Measurements from ENCODE around the gene SPEF1.

Gene SPEF1

DNA sequence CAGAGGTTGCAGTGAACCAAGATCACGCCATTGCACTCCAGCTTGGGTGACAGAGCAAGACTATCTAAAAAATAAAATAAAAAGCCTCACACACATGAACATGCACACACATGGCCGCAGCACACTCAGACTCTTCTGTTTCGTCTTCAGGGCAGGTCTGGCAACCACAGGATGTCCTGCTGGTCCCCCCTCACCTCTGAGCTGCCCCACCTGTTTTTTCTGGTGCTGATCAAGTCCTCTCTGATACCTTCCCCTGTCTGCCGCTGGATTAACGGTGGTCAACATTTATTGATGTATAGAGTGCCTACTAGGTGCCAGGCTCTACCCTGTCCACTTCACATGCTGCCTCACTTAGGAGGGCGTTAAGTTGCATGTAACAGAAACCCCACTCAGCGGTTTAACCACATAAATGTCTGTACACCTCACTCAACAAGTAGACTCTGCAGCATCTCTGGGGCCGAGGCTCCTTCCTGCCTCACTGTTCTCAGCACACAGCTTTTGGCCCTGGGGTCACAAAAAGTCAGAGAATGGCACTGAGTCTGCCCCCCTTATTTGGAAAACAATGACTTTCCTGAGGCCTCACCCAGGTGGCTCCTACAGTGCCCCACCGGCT, 34.6 kb upstream of the SPEF1 start:
- POLR2A ChIA-PET: no interaction called here
- CTCF ChIA-PET: no interaction called here
- no peak for DNase-seq (ENCODE audit: low read depth, low spot score)
- TF ChIP-seq, protein P1, sequence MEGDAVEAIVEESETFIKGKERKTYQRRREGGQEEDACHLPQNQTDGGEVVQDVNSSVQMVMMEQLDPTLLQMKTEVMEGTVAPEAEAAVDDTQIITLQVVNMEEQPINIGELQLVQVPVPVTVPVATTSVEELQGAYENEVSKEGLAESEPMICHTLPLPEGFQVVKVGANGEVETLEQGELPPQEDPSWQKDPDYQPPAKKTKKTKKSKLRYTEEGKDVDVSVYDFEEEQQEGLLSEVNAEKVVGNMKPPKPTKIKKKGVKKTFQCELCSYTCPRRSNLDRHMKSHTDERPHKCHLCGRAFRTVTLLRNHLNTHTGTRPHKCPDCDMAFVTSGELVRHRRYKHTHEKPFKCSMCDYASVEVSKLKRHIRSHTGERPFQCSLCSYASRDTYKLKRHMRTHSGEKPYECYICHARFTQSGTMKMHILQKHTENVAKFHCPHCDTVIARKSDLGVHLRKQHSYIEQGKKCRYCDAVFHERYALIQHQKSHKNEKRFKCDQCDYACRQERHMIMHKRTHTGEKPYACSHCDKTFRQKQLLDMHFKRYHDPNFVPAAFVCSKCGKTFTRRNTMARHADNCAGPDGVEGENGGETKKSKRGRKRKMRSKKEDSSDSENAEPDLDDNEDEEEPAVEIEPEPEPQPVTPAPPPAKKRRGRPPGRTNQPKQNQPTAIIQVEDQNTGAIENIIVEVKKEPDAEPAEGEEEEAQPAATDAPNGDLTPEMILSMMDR (IDR thresholded peaks at IDR 0.05; ENCODE audit: insufficient read depth, low read length, missing control alignments): no peak
- no peak overlapping the region for H3K4me3 ChIP-seq (ENCODE audit: low read depth, low read length)

DNA sequence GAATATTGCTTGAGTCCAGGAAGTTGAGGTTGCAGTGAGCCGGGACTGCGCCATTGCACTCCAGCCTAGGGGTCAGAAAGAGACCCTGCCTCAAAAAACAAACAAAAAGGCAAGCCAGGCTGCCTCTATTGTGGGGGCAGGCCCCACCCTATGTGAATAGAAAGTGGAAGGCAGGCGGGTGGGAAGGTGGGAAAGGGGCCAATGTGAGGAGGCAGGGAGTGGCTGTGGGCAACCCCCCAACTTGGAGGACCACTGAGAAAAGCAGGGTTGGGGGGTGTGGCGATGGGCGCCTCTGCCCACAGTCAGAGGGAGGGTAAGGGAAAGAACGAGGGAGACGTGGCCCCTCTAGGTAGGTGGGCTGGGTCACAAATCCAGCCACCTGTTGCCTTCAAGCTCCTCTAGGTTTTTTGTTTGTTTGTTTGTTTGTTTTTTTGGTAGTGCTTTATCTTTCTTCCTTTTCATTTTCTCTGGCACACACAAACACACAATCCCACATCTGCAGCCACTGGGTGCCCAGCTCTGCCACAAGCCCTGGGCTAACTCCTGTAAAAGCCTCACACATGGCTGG, 33.8 kb upstream of the SPEF1 start:
- CTCF ChIA-PET: interaction anchor here (1.5 to 1.7 kb wide), 2 partner anchors 10 to 16 kb away, joined by 4 to 6 read pairs; no protein-coding TSS in a partner anchor
- H3K4me3 ChIP-seq (ENCODE audit: low read depth, low read length): no peak overlapping the region
- POLR2A ChIA-PET: no interaction called here
- no peak for DNase-seq (ENCODE audit: low read depth, low spot score)
- TF ChIP-seq, protein P1 (IDR thresholded peaks at IDR 0.05; ENCODE audit: insufficient read depth, low read length, missing control alignments): no peak

- ChIA-PET POLR2A (no interaction called here), CTCF (interaction anchor here (0.6 to 2.9 kb wide), 11 partner anchors 9 to 258 kb away, joined by 3 to 18 read pairs (median 4); partner anchors contain the start of gene CDC25B)
- H3K4me3 ChIP-seq (ENCODE audit: low read depth, low read length): no peak overlapping the region
- TF ChIP-seq, protein P1 (IDR thresholded peaks at IDR 0.05; ENCODE audit: insufficient read depth, low read length, missing control alignments): no peak
- DNase-seq (ENCODE audit: low read depth, low spot score): no peak
These were observed 32.8 kb upstream of the SPEF1 start for GRCh38 chr20:3813848-3814581.

DNA sequence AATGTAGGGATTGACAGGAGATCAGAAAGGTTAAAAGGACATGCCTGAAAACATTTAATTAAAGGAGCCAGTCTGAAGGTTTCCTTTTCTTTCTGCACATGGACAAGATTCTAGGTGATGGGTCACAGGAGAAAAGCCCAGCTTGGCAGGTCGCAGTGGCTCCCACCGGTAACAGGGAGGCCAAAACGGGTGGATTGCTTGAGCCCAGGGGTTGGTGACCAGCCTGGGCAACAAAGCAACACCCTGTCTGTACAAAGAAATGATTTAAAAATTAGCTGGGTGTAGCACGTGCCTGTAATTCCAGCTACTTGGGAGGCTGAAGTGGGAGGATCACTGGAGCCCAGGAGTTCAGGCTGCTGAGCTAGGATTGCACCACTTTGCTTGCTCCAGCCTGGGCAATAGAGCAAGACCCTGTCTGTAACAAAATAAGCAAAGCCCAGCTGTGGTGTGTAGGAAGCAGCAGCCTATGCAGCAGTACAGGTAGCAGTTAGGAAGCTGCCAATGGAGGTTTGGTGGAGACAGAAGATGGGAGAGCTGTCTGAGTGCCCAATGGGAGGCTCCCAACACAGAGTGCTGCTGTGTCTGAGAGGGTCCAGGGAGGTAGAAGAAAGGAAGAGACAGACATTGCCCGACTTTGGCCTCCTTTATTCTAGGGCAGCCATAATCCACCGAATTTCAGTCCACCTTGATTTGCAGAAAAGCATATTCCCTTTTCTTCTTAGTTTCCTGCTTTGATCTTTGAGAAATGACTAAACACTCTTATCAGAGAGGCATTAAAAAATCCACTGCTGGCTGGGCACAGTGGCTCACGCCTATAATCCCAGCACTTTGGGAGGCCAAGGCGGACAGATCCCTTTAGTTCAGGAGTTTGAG, 32.0 kb upstream of the SPEF1 start:
- DNase-seq (ENCODE audit: low read depth, low spot score): no peak
- H3K4me3 ChIP-seq (ENCODE audit: low read depth, low read length): no peak overlapping the region
- TF ChIP-seq, protein P1 (IDR thresholded peaks at IDR 0.05; ENCODE audit: insufficient read depth, low read length, missing control alignments): no peak
- ChIA-PET CTCF (interaction anchor here (0.7 to 2.9 kb wide), 13 partner anchors 8 to 259 kb away, joined by 3 to 18 read pairs (median 4); partner anchors contain the start of gene CDC25B), POLR2A (no interaction called here)

GRCh38 chr20:3812259-3812681, 31.0 kb upstream of the SPEF1 start:
- DNase-seq (ENCODE audit: low read depth, low spot score): no peak
- TF ChIP-seq, protein P1 (IDR thresholded peaks at IDR 0.05; ENCODE audit: insufficient read depth, low read length, missing control alignments): no peak
- ChIA-PET CTCF (interaction anchor here (0.7 to 2.9 kb wide), 9 partner anchors 16 to 280 kb away, joined by 3 to 18 read pairs (median 3); partner anchors contain the start of gene CDC25B), POLR2A (interaction anchor here (1.3 to 2.0 kb wide), 2 partner anchors 8 to 25 kb away, joined by 3 to 12 read pairs; partner anchors contain the start of genes AP5S1 and CENPB)
- no peak overlapping the region for H3K4me3 ChIP-seq (ENCODE audit: low read depth, low read length)
